Epithelial cell of esophagus (primary cell): ENCODE results near the gene DERL3.

Source experiments
- DNase-seq: peaks from one replicate; pipeline ENCODE4 v3.0.0; 2010; ENCODE audit warnings: low read depth
- H3K4me3 ChIP-seq: 2 replicates; pipeline ENCODE4 v1.5.1; 2011; ENCODE audit warnings: mild to moderate bottlenecking, low read length, control low read depth
- CTCF ChIP-seq: IDR thresholded peaks from 2 replicates; pipeline ENCODE4 v1.5.1; 2011; ENCODE audit warnings: low read depth, mild to moderate bottlenecking, low read length, control low read depth, inconsistent platforms; ENCODE audit not compliant: insufficient read depth; ENCODE audit errors: missing control alignments

DERL3 gene

DNA sequence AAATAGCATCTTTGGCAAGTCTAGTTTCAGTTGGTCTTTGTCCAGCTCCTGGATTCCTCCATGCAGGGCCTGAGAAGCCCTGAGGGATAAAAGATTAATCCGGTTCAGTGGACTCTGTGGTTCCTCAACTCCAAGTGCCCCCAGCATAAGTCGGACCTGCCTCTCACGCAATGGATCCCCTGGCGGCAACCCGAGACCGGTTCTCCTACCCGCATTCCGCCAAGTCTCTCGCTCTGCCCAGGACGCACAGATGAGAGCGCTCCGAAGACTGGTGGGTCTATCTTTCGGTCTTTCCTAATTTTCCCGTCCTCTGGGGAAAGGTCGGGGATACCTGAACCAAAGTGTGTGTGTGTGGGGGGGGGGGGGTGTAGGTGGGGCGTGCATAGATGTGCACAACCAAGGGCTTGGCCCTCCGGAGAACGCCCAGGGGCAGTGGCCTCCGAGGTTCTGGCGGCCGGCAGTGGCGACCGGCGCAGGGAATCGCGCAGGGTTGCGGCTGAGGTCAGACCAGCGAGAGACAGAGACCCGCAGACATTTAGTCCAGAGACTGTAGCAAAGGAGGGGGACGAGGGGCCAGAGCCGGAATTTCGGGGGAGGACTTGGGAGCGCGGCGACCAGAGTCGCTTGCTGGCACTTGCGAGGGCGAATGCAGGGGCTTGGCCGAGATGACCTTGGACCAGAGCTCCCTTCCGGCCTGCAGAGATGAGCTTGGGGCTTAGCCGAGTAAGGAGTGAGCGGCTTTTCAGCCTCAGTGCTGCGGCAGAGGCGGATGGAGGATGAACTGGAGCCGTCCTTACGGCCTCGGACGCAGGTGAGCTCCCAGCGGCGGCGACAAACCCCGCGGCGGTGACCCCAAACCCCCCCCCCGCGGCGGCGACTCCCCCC is 18.2 kb upstream of the DERL3 start:
- DNase-seq = peak; percentile 47
- peak overlapping the region; percentile 84 for H3K4me3 ChIP-seq
- TF ChIP-seq CTCF = peak; percentile 24

- no peak for DNase-seq
- no peak overlapping the region for H3K4me3 ChIP-seq
- no peak for TF ChIP-seq CTCF
These were observed 11.4 kb upstream of the DERL3 start for GRCh38 chr22:23850136-23850611.

GRCh38 chr22:23849009-23850006 is 10.5 kb upstream of the DERL3 start:
- DNase-seq = peak; percentile 73
- no peak overlapping the region for H3K4me3 ChIP-seq
- TF ChIP-seq CTCF = peak; percentile 81

- no peak for TF ChIP-seq CTCF
- no peak for DNase-seq
- no peak overlapping the region for H3K4me3 ChIP-seq
These were observed 9.4 kb upstream of the DERL3 start for GRCh38 chr22:23847991-23848864.

- TF ChIP-seq CTCF = no peak
- no peak for DNase-seq
- no peak overlapping the region for H3K4me3 ChIP-seq
These were observed 8.6 kb upstream of the DERL3 start for GRCh38 chr22:23847310-23847920.

GRCh38 chr22:23846081-23846469 is 7.3 kb upstream of the DERL3 start:
- H3K4me3 ChIP-seq = no peak overlapping the region
- DNase-seq = no peak
- no peak for TF ChIP-seq CTCF
